Inflammatory macrophage treated with lipopolysaccharide for 1 hour (primary cell): ENCODE measurements around the gene TRPM1.
A peak's percentile ranks its signal among the peaks of the same experiment; 100 is the strongest.

ENCODE experiments used
- DNase-seq, 2 donors: peaks; one replicate each; pipeline ENCODE4 v3.0.0-alpha.2; 2020 to 2022

TRPM1 gene

GRCh38 chr15:31101262-31102038 is at the start of gene TRPM1:
TRPM1 (minus strand) TSS chr15:31101725; CDS start chr15:31081355, 20,370 bp downstream.
- no peak for DNase-seq

GRCh38 chr15:31150732-31151231 is 49.3 kb upstream of the TRPM1 start:
- DNase-seq, result no peak

- DNase-seq, result no peak
Measured at GRCh38 chr15:31149987-31150386, 48.5 kb upstream of the TRPM1 start.

GRCh38 chr15:31149088-31149505 is 47.6 kb upstream of the TRPM1 start:
- no peak for DNase-seq

- DNase-seq, result no peak
Measured at GRCh38 chr15:31148297-31149087, 47.0 kb upstream of the TRPM1 start.

- no peak for DNase-seq
Measured at GRCh38 chr15:31147944-31148296, 46.4 kb upstream of the TRPM1 start.

GRCh38 chr15:31147456-31147855 is 45.9 kb upstream of the TRPM1 start:
- no peak for DNase-seq

- no peak for DNase-seq
Measured at GRCh38 chr15:31145271-31145911, 43.9 kb upstream of the TRPM1 start.

GRCh38 chr15:31141792-31142191 is 40.3 kb upstream of the TRPM1 start:
- DNase-seq, result no peak

GRCh38 chr15:31136607-31137328 is 35.2 kb upstream of the TRPM1 start:
- DNase-seq, result no peak

GRCh38 chr15:31136016-31136415 is 34.5 kb upstream of the TRPM1 start:
- no peak for DNase-seq

- DNase-seq, result peak in 1 of 2 donors; percentile 1
Measured at GRCh38 chr15:31135523-31135922, 34.0 kb upstream of the TRPM1 start.

- DNase-seq, result no peak
Measured at GRCh38 chr15:31133890-31134289, 32.4 kb upstream of the TRPM1 start.

- DNase-seq, result no peak
Measured at GRCh38 chr15:31131853-31132375, 30.4 kb upstream of the TRPM1 start.

GRCh38 chr15:31130576-31131237 is 29.2 kb upstream of the TRPM1 start:
- no peak for DNase-seq

- no peak for DNase-seq
Measured at GRCh38 chr15:31129769-31130303, 28.3 kb upstream of the TRPM1 start.

GRCh38 chr15:31128919-31129768 is 27.6 kb upstream of the TRPM1 start:
- DNase-seq, result peak; percentile 39 to 90

- no peak for DNase-seq
Measured at GRCh38 chr15:31128477-31128876, 27.0 kb upstream of the TRPM1 start.

GRCh38 chr15:31127596-31128261 is 26.2 kb upstream of the TRPM1 start:
- DNase-seq, result no peak

- no peak for DNase-seq
Measured at GRCh38 chr15:31125061-31125460, 23.5 kb upstream of the TRPM1 start.
